IMR-90 (cell line): ENCODE data around the gene WWC2. TPM values are rescaled to one million over a fixed set of nuclear protein-coding genes. Genes with fewer than 3 reads are reported as not detected.

ENCODE experiments used
- ATAC-seq: fragments of 200-7000 bp; cut with Tn5 transposase; 2 replicates; pipeline ENCODE4 v1.9.1; 2020; ENCODE audit warnings: low read depth, mild to moderate bottlenecking, moderate library complexity
- BruUV-seq: library from RNA; stranded (reverse); fragments of 400-500 nt; replicated peaks from 2 replicates; lab custom pipeline; 2021; lab: Mats Ljungman, UMichigan
- CTCF ChIA-PET: fragments of 300-600 bp; formaldehyde crosslinking; extraction: SDS; loops from one replicate; lab custom pipeline; 2021; ENCODE audit warnings: antibody characterized with exemption; lab: Yijun Ruan, JAX
- POLR2A ChIA-PET: fragments of 300-600 bp; sonication (Branson Sonifier 250); formaldehyde crosslinking; loops from one replicate; lab custom pipeline; 2022; ENCODE audit warnings: antibody characterized with exemption; ENCODE audit not compliant: unreplicated experiment; lab: Charles Lee
- DNase-seq: peaks from one replicate; pipeline ENCODE4 v3.0.0; 2013
- H2AFZ ChIP-seq: replicated peaks from 2 replicates; pipeline ENCODE3; 2013; ENCODE audit warnings: low read length, mild to moderate bottlenecking; ENCODE audit not compliant: poor library complexity
- H2AK5ac ChIP-seq: 2 replicates; pipeline ENCODE4 v1.6.1; 2013; ENCODE audit warnings: low read depth, low read length, inconsistent platforms
- H2AK9ac ChIP-seq: replicated peaks from 2 replicates; pipeline ENCODE3; 2013; ENCODE audit warnings: mild to moderate bottlenecking, low read depth, low read length, moderate library complexity; ENCODE audit not compliant: poor library complexity
- H2BK120ac ChIP-seq: 2 replicates; pipeline ENCODE4 v1.6.1; 2013; ENCODE audit warnings: low read depth, low read length, inconsistent platforms
- H2BK15ac ChIP-seq: 3 replicates; pipeline ENCODE4 v1.6.1; 2013; ENCODE audit warnings: low read depth, low read length, inconsistent platforms
- H2BK20ac ChIP-seq: 2 replicates; pipeline ENCODE4 v1.6.1; 2013; ENCODE audit warnings: low read depth, mild to moderate bottlenecking, inconsistent platforms, low read length, moderate library complexity
- H2BK5ac ChIP-seq: 2 replicates; pipeline ENCODE4 v1.6.1; 2013; ENCODE audit warnings: mild to moderate bottlenecking, low read depth, low read length, inconsistent platforms; ENCODE audit not compliant: poor library complexity, severe bottlenecking
- H3K14ac ChIP-seq: replicated peaks from 2 replicates; pipeline ENCODE4 v1.6.1; 2013; ENCODE audit warnings: low read depth, low read length, inconsistent platforms
- H3K18ac ChIP-seq: 2 replicates; pipeline ENCODE4 v1.6.1; 2013; ENCODE audit warnings: low read depth, low read length, control low read depth
- H3K23ac ChIP-seq: 2 replicates; pipeline ENCODE4 v1.6.1; 2013; ENCODE audit warnings: low read depth, low read length, inconsistent platforms
- H3K27ac ChIP-seq: 2 replicates; pipeline ENCODE4 v1.5.1; 2013; ENCODE audit warnings: mild to moderate bottlenecking, control low read depth, low read length; ENCODE audit not compliant: insufficient read depth
- H3K27me3 ChIP-seq: 2 replicates; pipeline ENCODE4 v1.6.1; 2013; ENCODE audit warnings: low read length; ENCODE audit not compliant: control insufficient read depth, insufficient read depth
- H3K36me3 ChIP-seq: 2 replicates; pipeline ENCODE4 v1.6.1; 2013; ENCODE audit warnings: low read length, mixed read lengths; ENCODE audit not compliant: control insufficient read depth, insufficient read depth
- H3K4ac ChIP-seq: 2 replicates; pipeline ENCODE4 v1.6.1; 2013; ENCODE audit warnings: low read depth, low read length, inconsistent platforms
- H3K4me1 ChIP-seq: 2 replicates; pipeline ENCODE4 v1.6.1; 2013; ENCODE audit warnings: low read length, mixed read lengths; ENCODE audit not compliant: control insufficient read depth, insufficient read depth
- H3K4me2 ChIP-seq: 2 replicates; pipeline ENCODE4 v1.6.1; 2013; ENCODE audit warnings: low read depth, mild to moderate bottlenecking, control low read depth, low read length, moderate library complexity
- H3K4me3 ChIP-seq: 2 replicates; pipeline ENCODE4 v1.5.1; 2013; ENCODE audit warnings: low read depth, mild to moderate bottlenecking, control low read depth, low read length, moderate library complexity; ENCODE audit not compliant: insufficient read depth
- H3K56ac ChIP-seq: 2 replicates; pipeline ENCODE4 v1.6.1; 2013; ENCODE audit warnings: low read length, inconsistent platforms; ENCODE audit not compliant: insufficient read depth; ENCODE audit errors: extremely low read depth
- H3K79me1 ChIP-seq, 2 experiments: 2 replicates each; pipeline ENCODE4 v1.6.1; 2013; ENCODE audit warnings: low read length in 2 of 2, inconsistent platforms in 1 of 2, low read depth in 1 of 2
- H3K9ac ChIP-seq: 2 replicates; pipeline ENCODE4 v1.6.1; 2013; ENCODE audit warnings: low read depth, low read length, control low read depth
- H3K9me1 ChIP-seq: 2 replicates; pipeline ENCODE4 v1.6.1; 2013; ENCODE audit warnings: low read length, inconsistent platforms; ENCODE audit not compliant: insufficient read depth
- H3K9me3 ChIP-seq: 2 replicates; pipeline ENCODE4 v1.6.1; 2013; ENCODE audit warnings: low read length; ENCODE audit not compliant: control insufficient read depth, insufficient read depth
- H4K20me1 ChIP-seq: 2 replicates; pipeline ENCODE4 v1.6.1; 2013; ENCODE audit warnings: low read length, inconsistent platforms; ENCODE audit not compliant: insufficient read depth
- H4K5ac ChIP-seq: 2 replicates; pipeline ENCODE4 v1.6.1; 2013; ENCODE audit warnings: mild to moderate bottlenecking, low read depth, low read length, control low read depth
- H4K8ac ChIP-seq, 2 experiments: 2 replicates each; pipeline ENCODE4 v1.6.1; 2013; ENCODE audit warnings: low read depth in 2 of 2, low read length in 2 of 2, control low read depth in 1 of 2, inconsistent platforms in 1 of 2
- H4K91ac ChIP-seq: 2 replicates; pipeline ENCODE4 v1.6.1; 2013; ENCODE audit warnings: low read depth, low read length, inconsistent platforms; ENCODE audit not compliant: insufficient read depth
- BHLHE40 ChIP-seq: fragments of 150-350 bp; IDR thresholded peaks from 2 replicates; pipeline ENCODE4 v1.6.1; 2016; ENCODE audit warnings: mild to moderate bottlenecking, low read depth, low read length
- CEBPB ChIP-seq: IDR thresholded peaks from 2 replicates; pipeline ENCODE4 v1.6.1; 2012; ENCODE audit warnings: low read depth, low read length, improper control_type of control experiment
- CHD1 ChIP-seq: IDR thresholded peaks from 2 replicates; pipeline ENCODE4 v1.6.1; 2012; ENCODE audit warnings: low read depth, low read length, improper control_type of control experiment
- CTCF ChIP-seq: conservative IDR thresholded peaks from 2 replicates; pipeline ENCODE4 v1.5.1; 2012; ENCODE audit warnings: mild to moderate bottlenecking, low read depth, low read length, improper control_type of control experiment
- ELK1 ChIP-seq: fragments of 150-350 bp; IDR thresholded peaks from 2 replicates; pipeline ENCODE4 v1.6.1; 2016; ENCODE audit warnings: low read depth, mild to moderate bottlenecking, low read length, moderate library complexity, borderline replicate concordance
- FOS ChIP-seq: fragments of 150-350 bp; IDR thresholded peaks from 2 replicates; pipeline ENCODE4 v1.6.1; 2016; ENCODE audit warnings: low read depth, low read length
- MAFK ChIP-seq: IDR thresholded peaks from 2 replicates; pipeline ENCODE4 v1.6.1; 2012; ENCODE audit warnings: low read depth, low read length, improper control_type of control experiment
- MAZ ChIP-seq: IDR thresholded peaks from 2 replicates; pipeline ENCODE4 v1.6.1; 2012; ENCODE audit warnings: low read depth, mild to moderate bottlenecking, low read length, improper control_type of control experiment, moderate library complexity, borderline replicate concordance
- MXI1 ChIP-seq: IDR thresholded peaks from 2 replicates; pipeline ENCODE4 v1.6.1; 2012; ENCODE audit warnings: low read depth, mild to moderate bottlenecking, low read length, moderate library complexity, borderline replicate concordance
- NFE2L2 ChIP-seq: fragments of 150-350 bp; IDR thresholded peaks from 2 replicates; pipeline ENCODE4 v1.6.1; 2016; ENCODE audit warnings: low read depth, mild to moderate bottlenecking, low read length
- POLR2A ChIP-seq: IDR thresholded peaks from 2 replicates; pipeline ENCODE4 v1.6.1; 2012; ENCODE audit warnings: mild to moderate bottlenecking, low read depth, low read length
- RAD21 ChIP-seq: IDR thresholded peaks from 2 replicates; pipeline ENCODE4 v1.6.1; 2012; ENCODE audit warnings: low read length, improper control_type of control experiment
- RCOR1 ChIP-seq: IDR thresholded peaks from 2 replicates; pipeline ENCODE4 v1.6.1; 2012; ENCODE audit warnings: mild to moderate bottlenecking, low read length, improper control_type of control experiment; ENCODE audit not compliant: insufficient replicate concordance
- RFX5 ChIP-seq: IDR thresholded peaks from 2 replicates; pipeline ENCODE4 v1.8.0; 2012; ENCODE audit warnings: low read depth, mild to moderate bottlenecking, low read length, moderate library complexity
- SMC3 ChIP-seq: fragments of 150-350 bp; IDR thresholded peaks from 2 replicates; pipeline ENCODE4 v1.6.1; 2016; ENCODE audit warnings: low read depth, mild to moderate bottlenecking, antibody characterized with exemption, low read length, moderate library complexity
- USF2 ChIP-seq: fragments of 150-350 bp; IDR thresholded peaks from 2 replicates; pipeline ENCODE4 v1.6.1; 2017; ENCODE audit warnings: mild to moderate bottlenecking, antibody characterized with exemption, low read length, low read depth
- WGBS, 2 experiments: methylation state at CpG; one replicate each; pipeline versions ENCODE4 v1.1.5 to v1.1.7; 2013; ENCODE audit warnings: missing lambda C conversion rate in 2 of 2; ENCODE audit not compliant: insufficient read length in 1 of 2; ENCODE audit errors: extremely low coverage in 2 of 2; 5-methylcytosine and 5-hydroxymethylcytosine counted together
- dilution Hi-C: fragments of 300-500 bp; cut with HindIII; formaldehyde crosslinking; loops from one replicate; pipeline ENCODE4 v1.14.3; 2018; ENCODE audit warnings: low sequenced_read_pairs; ENCODE audit not compliant: unreplicated experiment
- in situ Hi-C: fragments of 300-500 bp; cut with MboI; formaldehyde crosslinking; loops from 3 replicates; pipeline ENCODE4 v1.14.3; 2019; ENCODE audit warnings: low sequenced_read_pairs, inconsistent platforms, mixed read lengths
- intact Hi-C: fragments of 100-400 bp; cut with micrococcal nuclease; formaldehyde crosslinking; loops from 2 replicates; pipeline ENCODE4 v1.10.0; 2022
- polyA plus RNA-seq, 3 experiments: library from polyadenylated mRNA; depleted of rRNA; stranded (reverse); fragments of >200 nt; gene quantifications; 2 replicates each; pipeline ENCODE4 v1.2.3, GENCODE V29; 2012; ENCODE audit warnings: low replicate concordance in 1 of 3
- total RNA-seq: library from RNA; depleted of rRNA; stranded (reverse); fragments of >200 nt; gene quantifications from 2 replicates; pipeline ENCODE4 v1.2.3, GENCODE V29; 2012

The WWC2 gene
- total and polyA plus RNA-seq, 2 of the 4 experiments (the other 2 are of a cell fraction) = 26.6 to 27.4 TPM

GRCh38 chr4:183185559-183185958 is 86.5 kb downstream of the WWC2 start:
- Histone ChIP-seq H2BK120ac (no peak overlapping the region), H2AFZ (no peak overlapping the region), H4K8ac (no peak overlapping the region), H3K9ac (no peak overlapping the region), H3K14ac (no peak overlapping the region), H3K4me2 (no peak overlapping the region), H3K27me3 (no peaks in the 10 kb centered on the region), H4K20me1 (peaks cover 15% of the 10 kb centered on the region), H3K36me3 (no peaks in the 10 kb centered on the region), H4K5ac (no peak overlapping the region), H3K4me3 (no peak overlapping the region), H2BK20ac (no peak overlapping the region), H3K9me1 (peaks cover 14% of the 10 kb centered on the region), H2BK15ac (no peak overlapping the region), H3K79me1 (peaks cover 27 to 62% of the 10 kb centered on the region in 2 experiments), H3K4ac (no peak overlapping the region), H2BK5ac (no peak overlapping the region), H2AK9ac (no peak overlapping the region), H3K4me1 (peaks cover 6% of the 10 kb centered on the region), H3K56ac (no peak overlapping the region), H3K9me3 (no peaks in the 10 kb centered on the region), H3K27ac (no peak overlapping the region), H3K18ac (no peak overlapping the region; the same call in 1 of the 2 replicates), H3K23ac (no peak overlapping the region; the same call in 1 of the 2 replicates), H2AK5ac (no peak overlapping the region), H4K91ac (no peak overlapping the region)
- intact Hi-C loops (no loop called here), in situ Hi-C loops (no loop called here), dilution Hi-C loops (no loop called here)
- TF ChIP-seq RFX5 (no peak), RAD21 (no peak), MXI1 (no peak), USF2 (no peak), SMC3 (no peak), CEBPB (no peak), CHD1 (no peak), ELK1 (no peak), POLR2A (no peak), FOS (no peak), NFE2L2 (no peak), CTCF (no peak), RCOR1 (no peak), MAFK (no peak), MAZ (no peak), BHLHE40 (no peak)
- ChIA-PET CTCF (no interaction called here), POLR2A (no interaction called here)
- WGBS, 2 experiments = no CpG with 5 or more reads among the region's 2 CpGs
- BruUV-seq = no TSS peak
- no peak for ATAC-seq
- no peak for DNase-seq
